CD4-positive, CD25-positive, alpha-beta regulatory T cell (primary cell): ENCODE results near the gene CACNB3. TPM values are rescaled to one million over a fixed set of nuclear protein-coding genes. Genes with fewer than 3 reads are reported as not detected.

ENCODE experiments used
- ATAC-seq, 2 donors: fragments of 150-1000 bp; cut with Tn5 transposase; one replicate each; pipeline ENCODE4 v1.10.0; 2021; ENCODE audit warnings: low read depth in 2 of 2, moderate number of reproducible peaks in 2 of 2, moderate library complexity in 1 of 2
- DNase-seq, 3 donors: peaks; one replicate each; pipeline versions ENCODE4 v3.0.0 to v3.0.0-alpha.2; 2012 to 2022; ENCODE audit warnings: mixed read lengths in 1 of 3
- H3K27ac ChIP-seq: one replicate; pipeline ENCODE4 v1.7.0; 2013; ENCODE audit warnings: mild to moderate bottlenecking, low read length; ENCODE audit not compliant: insufficient read depth, poor library complexity, severe bottlenecking
- H3K27me3 ChIP-seq: one replicate; pipeline ENCODE4 v1.7.0; 2013; ENCODE audit warnings: low read length; ENCODE audit not compliant: control insufficient read depth, insufficient read depth
- H3K36me3 ChIP-seq: one replicate; pipeline ENCODE4 v1.7.0; 2013; ENCODE audit warnings: mild to moderate bottlenecking, low read length, moderate library complexity; ENCODE audit not compliant: control insufficient read depth, insufficient read depth
- H3K4me1 ChIP-seq: 2 replicates; pipeline ENCODE4 v1.7.0; 2013; ENCODE audit warnings: mild to moderate bottlenecking, low read length; ENCODE audit not compliant: insufficient read depth, control insufficient read depth, poor library complexity, severe bottlenecking
- H3K4me3 ChIP-seq: one replicate; pipeline ENCODE4 v1.7.0; 2013; ENCODE audit warnings: low read depth, mild to moderate bottlenecking, low read length, moderate library complexity
- H3K9me3 ChIP-seq, 2 experiments: 1 replicate in 1 of 2; 2 replicates in 1 of 2; pipeline ENCODE4 v1.7.0; 2013; ENCODE audit warnings: low read length in 2 of 2, mild to moderate bottlenecking in 1 of 2, moderate library complexity in 1 of 2; ENCODE audit not compliant: control insufficient read depth in 2 of 2
- H3K27ac Mint-ChIP-seq, 3 donors: one replicate each; pipeline ENCODE4 v1.8.0; 2020 to 2022; ENCODE audit warnings: mild to moderate bottlenecking in 3 of 3, mixed read lengths in 3 of 3, moderate library complexity in 2 of 3
- H3K27me3 Mint-ChIP-seq: one replicate; pipeline ENCODE4 v1.8.0; 2022; ENCODE audit warnings: mild to moderate bottlenecking, mixed read lengths
- H3K36me3 Mint-ChIP-seq: one replicate; pipeline ENCODE4 v1.8.0; 2020; ENCODE audit warnings: mixed read lengths
- H3K4me1 Mint-ChIP-seq, 4 donors: one replicate each; pipeline ENCODE4 v1.8.0; 2020 to 2022; ENCODE audit warnings: mixed read lengths in 4 of 4, mild to moderate bottlenecking in 1 of 4
- H3K4me3 Mint-ChIP-seq, 4 donors: one replicate each; pipeline ENCODE4 v1.8.0; 2020 to 2022; ENCODE audit warnings: mild to moderate bottlenecking in 4 of 4, mixed read lengths in 4 of 4, moderate library complexity in 3 of 4
- H3K9me3 Mint-ChIP-seq, 7 donors: one replicate each; pipeline ENCODE4 v1.8.0; 2020 to 2022; ENCODE audit warnings: mixed read lengths in 7 of 7, mild to moderate bottlenecking in 3 of 7, moderate library complexity in 2 of 7
- polyA plus RNA-seq, 4 donors: library from polyadenylated mRNA; unstranded; fragments of 300-500 nt; fragmentation: Illumina TruSeq; gene quantifications; one replicate each; pipeline ENCODE4 v1.2.3, GENCODE V29; 2021
- total RNA-seq: library from RNA; stranded (reverse); gene quantifications from one replicate; pipeline ENCODE4 v1.2.3, GENCODE V29; 2022

Gene CACNB3
- total and polyA plus RNA-seq, 5 donors from 2014 or later: 0.32 to 9.1 (median 1.3) TPM

- Mint-ChIP-seq H3K9me3 (no peaks in the 10 kb centered on the region), H3K27ac (peak overlapping the region in 2 of 3 donors; percentile 7 to 67), H3K36me3 (peaks cover 10% of the 10 kb centered on the region), H3K27me3 (peaks cover 6% of the 10 kb centered on the region), H3K4me3 (peak overlapping the region in 1 of 4 donors; percentile 4), H3K4me1 (peaks cover 0 to 13% (median 8%) of the 10 kb centered on the region in 4 donors)
- H3K9me3 ChIP-seq: no peaks in the 10 kb centered on the region
- DNase-seq (no peak), ATAC-seq (no peak)
- H3K4me1 ChIP-seq: peaks cover 3% of the 10 kb centered on the region
- H3K27me3 ChIP-seq: no peaks in the 10 kb centered on the region
- H3K36me3 ChIP-seq: peaks cover 20% of the 10 kb centered on the region
- H3K27ac ChIP-seq: no peak overlapping the region
- no peak overlapping the region for H3K4me3 ChIP-seq
These were observed 6.6 kb downstream of the CACNB3 start for GRCh38 chr12:48824905-48825304.

- Histone ChIP-seq H3K4me1 (peaks cover 3% of the 10 kb centered on the region), H3K27me3 (no peaks in the 10 kb centered on the region), H3K9me3 (no peaks in the 10 kb centered on the region), H3K36me3 (peaks cover 34% of the 10 kb centered on the region), H3K27ac (no peak overlapping the region), H3K4me3 (no peak overlapping the region)
- Mint-ChIP-seq H3K27ac (peak overlapping the region in 2 of 3 donors; percentile 70 to 89), H3K27me3 (peaks cover 6% of the 10 kb centered on the region), H3K4me3 (peak overlapping the region in 1 of 4 donors; percentile 62), H3K4me1 (peaks cover 0 to 15% (median 8%) of the 10 kb centered on the region in 4 donors), H3K9me3 (no peaks in the 10 kb centered on the region), H3K36me3 (peaks cover 17% of the 10 kb centered on the region)
- DNase-seq (no peak), ATAC-seq (no peak)
These were observed 8.0 kb downstream of the CACNB3 start for GRCh38 chr12:48826209-48826855.

DNA sequence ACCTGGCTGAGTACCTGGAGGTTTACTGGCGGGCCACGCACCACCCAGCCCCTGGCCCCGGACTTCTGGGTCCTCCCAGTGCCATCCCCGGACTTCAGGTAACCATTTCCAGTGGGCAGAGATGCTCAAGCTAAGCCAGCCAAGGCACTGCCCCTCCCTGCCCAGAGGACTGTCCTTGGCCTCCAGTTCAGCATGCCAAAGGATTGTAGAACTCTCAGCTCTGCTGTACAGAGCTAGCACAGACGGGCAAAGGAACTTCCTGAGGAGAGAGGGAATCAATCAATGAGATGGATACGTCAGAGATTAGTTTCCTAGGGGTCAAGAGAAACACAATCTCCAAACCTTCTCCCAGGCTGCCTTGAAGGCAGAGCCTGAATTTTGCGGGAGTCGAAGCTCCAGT, 8.7 kb downstream of the CACNB3 start:
- DNase-seq: no peak
- Mint-ChIP-seq H3K4me3 (no peak overlapping the region), H3K27ac (peak overlapping the region in 1 of 3 donors; percentile 89), H3K9me3 (no peaks in the 10 kb centered on the region), H3K36me3 (peaks cover 21% of the 10 kb centered on the region), H3K4me1 (peaks cover 0 to 15% (median 8%) of the 10 kb centered on the region in 4 donors), H3K27me3 (peaks cover 3% of the 10 kb centered on the region)
- Histone ChIP-seq H3K27ac (no peak overlapping the region), H3K9me3 (no peaks in the 10 kb centered on the region), H3K4me3 (no peak overlapping the region), H3K27me3 (no peaks in the 10 kb centered on the region), H3K4me1 (peaks cover 3% of the 10 kb centered on the region), H3K36me3 (peaks cover 41% of the 10 kb centered on the region)
- ATAC-seq: no peak

DNA sequence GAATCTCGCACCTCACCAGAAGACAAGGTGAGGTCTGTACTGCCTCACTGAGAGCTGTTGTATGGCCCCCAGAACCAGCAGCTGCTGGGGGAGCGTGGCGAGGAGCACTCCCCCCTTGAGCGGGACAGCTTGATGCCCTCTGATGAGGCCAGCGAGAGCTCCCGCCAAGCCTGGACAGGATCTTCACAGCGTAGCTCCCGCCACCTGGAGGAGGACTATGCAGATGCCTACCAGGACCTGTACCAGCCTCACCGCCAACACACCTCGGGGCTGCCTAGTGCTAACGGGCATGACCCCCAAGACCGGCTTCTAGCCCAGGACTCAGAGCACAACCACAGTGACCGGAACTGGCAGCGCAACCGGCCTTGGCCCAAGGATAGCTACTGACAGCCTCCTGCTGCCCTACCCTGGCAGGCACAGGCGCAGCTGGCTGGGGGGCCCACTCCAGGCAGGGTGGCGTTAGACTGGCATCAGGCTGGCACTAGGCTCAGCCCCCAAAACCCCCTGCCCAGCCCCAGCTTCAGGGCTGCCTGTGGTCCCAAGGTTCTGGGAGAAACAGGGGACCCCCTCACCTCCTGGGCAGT, 9.3 kb downstream of the CACNB3 start:
- DNase-seq: no peak
- H3K27me3 Mint-ChIP-seq: no peaks in the 10 kb centered on the region
- peaks cover 3% of the 10 kb centered on the region for H3K4me1 ChIP-seq
- H3K9me3 Mint-ChIP-seq: no peaks in the 10 kb centered on the region
- H3K36me3 Mint-ChIP-seq: peaks cover 25% of the 10 kb centered on the region
- H3K27ac ChIP-seq: no peak overlapping the region
- peaks cover 0 to 13% (median 8%) of the 10 kb centered on the region in 4 donors for H3K4me1 Mint-ChIP-seq
- peaks cover 47% of the 10 kb centered on the region for H3K36me3 ChIP-seq
- H3K27ac Mint-ChIP-seq: no peak overlapping the region
- H3K9me3 ChIP-seq: no peaks in the 10 kb centered on the region
- ATAC-seq: no peak
- H3K4me3 Mint-ChIP-seq: no peak overlapping the region
- no peaks in the 10 kb centered on the region for H3K27me3 ChIP-seq
- H3K4me3 ChIP-seq: no peak overlapping the region

- Histone ChIP-seq H3K27ac (no peak overlapping the region), H3K4me1 (peaks cover 3% of the 10 kb centered on the region), H3K36me3 (peaks cover 54% of the 10 kb centered on the region), H3K4me3 (no peak overlapping the region), H3K9me3 (no peaks in the 10 kb centered on the region), H3K27me3 (no peaks in the 10 kb centered on the region)
- Mint-ChIP-seq H3K4me3 (no peak overlapping the region), H3K9me3 (no peaks in the 10 kb centered on the region), H3K4me1 (peaks cover 0 to 13% (median 8%) of the 10 kb centered on the region in 4 donors), H3K27ac (no peak overlapping the region), H3K36me3 (peaks cover 28% of the 10 kb centered on the region), H3K27me3 (no peaks in the 10 kb centered on the region)
- DNase-seq (no peak), ATAC-seq (no peak)
These were observed 10.0 kb downstream of the CACNB3 start for GRCh38 chr12:48828293-48828692.

GRCh38 chr12:48828841-48829575, 10.7 kb downstream of the CACNB3 start:
- Histone ChIP-seq H3K4me3 (no peak overlapping the region), H3K27ac (no peak overlapping the region), H3K36me3 (peaks cover 61% of the 10 kb centered on the region), H3K4me1 (no peaks in the 10 kb centered on the region), H3K9me3 (no peaks in the 10 kb centered on the region), H3K27me3 (no peaks in the 10 kb centered on the region)
- no peak for DNase-seq
- peaks cover 33% of the 10 kb centered on the region for H3K36me3 Mint-ChIP-seq
- H3K27ac Mint-ChIP-seq: no peak overlapping the region
- no peak for ATAC-seq
- no peak overlapping the region for H3K4me3 Mint-ChIP-seq
- H3K9me3 Mint-ChIP-seq: no peaks in the 10 kb centered on the region
- H3K27me3 Mint-ChIP-seq: no peaks in the 10 kb centered on the region
- H3K4me1 Mint-ChIP-seq: peaks cover 0 to 13% (median 8%) of the 10 kb centered on the region in 4 donors

DNA sequence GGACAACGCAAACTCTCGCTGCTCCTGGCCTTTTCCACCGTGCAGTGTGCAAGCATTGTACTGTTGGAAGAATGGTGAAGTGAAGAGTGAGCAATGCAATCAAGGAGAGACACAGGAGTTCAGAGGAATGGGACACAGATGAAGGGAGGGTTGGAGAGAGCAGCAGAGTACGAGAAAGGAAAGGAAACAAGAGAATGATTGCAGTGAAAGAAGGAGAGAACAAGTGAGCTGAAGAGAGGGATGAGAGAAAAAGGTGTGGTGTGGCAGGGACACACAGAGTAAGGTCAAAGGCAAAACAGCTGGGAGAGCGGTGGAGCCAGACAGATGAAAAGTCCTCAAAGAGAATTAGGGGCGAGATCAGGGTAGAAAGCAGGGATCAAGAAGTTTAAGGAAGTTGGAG, 13.0 kb downstream of the CACNB3 start:
- H3K27me3 Mint-ChIP-seq: no peaks in the 10 kb centered on the region
- Histone ChIP-seq H3K9me3 (no peaks in the 10 kb centered on the region), H3K36me3 (peaks cover 79% of the 10 kb centered on the region), H3K27me3 (no peaks in the 10 kb centered on the region), H3K4me1 (no peaks in the 10 kb centered on the region), H3K4me3 (no peak overlapping the region), H3K27ac (no peak overlapping the region)
- no peak for ATAC-seq
- DNase-seq: no peak
- peaks cover 40% of the 10 kb centered on the region for H3K36me3 Mint-ChIP-seq
- H3K9me3 Mint-ChIP-seq: no peaks in the 10 kb centered on the region
- no peak overlapping the region for H3K4me3 Mint-ChIP-seq
- H3K27ac Mint-ChIP-seq: no peak overlapping the region
- H3K4me1 Mint-ChIP-seq: peaks cover 0 to 14% (median 5%) of the 10 kb centered on the region in 4 donors
